GM18907 (cell line): ENCODE measurements around the gene KHNYN.
"Not testable (repeated sequence)": the region's sequence is repeated elsewhere in the genome, so short reads cannot be mapped to it uniquely, and the experiment has no call there.

Experiments
- ATAC-seq: cut with Tn5 transposase; IDR thresholded peaks from one replicate; pipeline ENCODE4 v1.9.1; 2021; ENCODE audit warnings: mild to moderate bottlenecking, moderate library complexity; ENCODE audit not compliant: unreplicated experiment

Gene KHNYN

GRCh38 chr14:24429395-24430142 lies at the start of gene KHNYN, which contains the start of gene CBLN3:
TSS of gene KHNYN (plus strand) at chr14:24429954. CDS start at chr14:24430731, 777 bp downstream.
TSS of gene CBLN3 (minus strand) at chr14:24429668. CDS start at chr14:24429054, 614 bp downstream.
- ATAC-seq: peak; percentile 89

GRCh38 chr14:24381363-24382063 lies 48.2 kb upstream of the KHNYN start:
- no peak for ATAC-seq

- ATAC-seq: no peak
These were observed 47.7 kb upstream of the KHNYN start for GRCh38 chr14:24382064-24382371.

- ATAC-seq: no peak
These were observed 45.6 kb upstream of the KHNYN start for GRCh38 chr14:24384169-24384568.

GRCh38 chr14:24385524-24385923 lies 44.2 kb upstream of the KHNYN start:
- no peak for ATAC-seq

- no peak for ATAC-seq
These were observed 42.8 kb upstream of the KHNYN start for GRCh38 chr14:24387009-24387345.

GRCh38 chr14:24387579-24387978 lies 42.2 kb upstream of the KHNYN start:
- ATAC-seq: not testable (repeated sequence)

- no peak for ATAC-seq
These were observed 41.1 kb upstream of the KHNYN start for GRCh38 chr14:24388474-24389179.

GRCh38 chr14:24389226-24389848 lies 40.4 kb upstream of the KHNYN start:
- no peak for ATAC-seq

- no peak for ATAC-seq
These were observed 38.9 kb upstream of the KHNYN start for GRCh38 chr14:24390701-24391468.

GRCh38 chr14:24392325-24393091 lies 37.2 kb upstream of the KHNYN start:
- ATAC-seq: no peak

- no peak for ATAC-seq
These were observed 35.5 kb upstream of the KHNYN start for GRCh38 chr14:24394275-24394674.

- no peak for ATAC-seq
These were observed 33.9 kb upstream of the KHNYN start for GRCh38 chr14:24395609-24396582.

GRCh38 chr14:24397639-24398292 lies 32.0 kb upstream of the KHNYN start:
- no peak for ATAC-seq

- no peak for ATAC-seq
These were observed 31.5 kb upstream of the KHNYN start for GRCh38 chr14:24398293-24398652.

GRCh38 chr14:24398653-24399446 lies 30.9 kb upstream of the KHNYN start, which contains the start of gene NYNRIN:
TSS of gene NYNRIN (plus strand) at chr14:24399003. CDS start at chr14:24399247, 244 bp downstream.
- no peak for ATAC-seq

- ATAC-seq: no peak
These were observed 30.3 kb upstream of the KHNYN start for GRCh38 chr14:24399447-24399822.
